NOMO-1 (cell line): ENCODE measurements around the gene SDR42E2.
"Not testable (repeated sequence)": the region's sequence is repeated elsewhere in the genome, so short reads cannot be mapped to it uniquely, and the experiment has no call there.

Experiments
- DNase-seq, 2 experiments: peaks; one replicate each; lab custom pipeline; 2025; ENCODE audit not compliant: unreplicated experiment in 2 of 2; lab: John Stamatoyannopoulos, UW

The SDR42E2 gene

GRCh38 chr16:22161401-22161800 lies 905 bp upstream of the SDR42E2 start:
- DNase-seq: no peak

GRCh38 chr16:22162656-22163009 lies 327 bp downstream of the SDR42E2 start:
- no peak for DNase-seq

DNA sequence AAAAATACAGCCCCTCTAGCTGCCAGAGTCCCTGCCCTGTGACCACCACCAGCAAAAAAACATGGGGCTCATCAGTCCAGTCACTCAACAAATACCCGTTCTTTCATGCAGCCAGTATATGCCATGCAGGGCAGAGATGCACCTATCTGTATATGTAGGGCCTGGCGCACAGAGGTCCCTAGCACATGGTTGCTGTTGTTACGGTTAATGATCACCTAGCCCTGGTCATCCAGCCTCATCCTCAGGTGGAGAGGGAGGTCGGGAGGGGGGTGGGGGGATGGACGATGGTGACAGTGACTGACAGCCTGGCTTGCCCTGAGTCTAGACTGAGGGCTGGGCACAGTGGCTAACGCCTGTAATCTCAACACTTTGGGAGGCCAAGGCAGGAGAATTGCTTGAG lies 1.5 kb downstream of the SDR42E2 start:
- DNase-seq: no peak

DNA sequence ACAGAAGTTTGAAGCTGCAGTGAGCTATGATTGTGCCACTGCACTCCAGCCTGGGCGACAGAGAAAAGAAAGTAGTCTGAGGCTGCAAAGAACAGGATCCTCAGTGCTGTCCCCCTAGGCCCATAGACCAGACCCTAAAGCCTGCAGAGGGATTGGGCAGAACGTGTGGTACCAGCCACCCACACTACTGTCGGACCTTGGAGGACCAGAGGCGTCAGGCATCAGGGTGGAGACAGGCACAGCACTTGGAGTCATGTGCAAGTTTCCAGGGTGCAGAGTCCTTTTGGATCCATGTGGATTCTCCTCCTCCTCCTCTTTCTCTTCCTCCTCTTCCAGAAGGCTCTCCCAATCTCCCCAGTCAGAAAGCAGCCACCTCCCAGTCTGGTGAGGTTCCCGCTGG lies 2.2 kb downstream of the SDR42E2 start:
- no peak for DNase-seq

GRCh38 chr16:22165508-22166285 lies 3.4 kb downstream of the SDR42E2 start:
- no peak for DNase-seq

- DNase-seq: no peak
These were observed 9.6 kb downstream of the SDR42E2 start for GRCh38 chr16:22171953-22172352.

GRCh38 chr16:22172642-22173041 lies 10.3 kb downstream of the SDR42E2 start:
- not testable (repeated sequence) for DNase-seq

- no peak for DNase-seq
These were observed 12.3 kb downstream of the SDR42E2 start for GRCh38 chr16:22174642-22175041.

- DNase-seq: no peak
These were observed 15.9 kb downstream of the SDR42E2 start for GRCh38 chr16:22177968-22178930.

- no peak for DNase-seq
These were observed 19.1 kb downstream of the SDR42E2 start for GRCh38 chr16:22181426-22181825.

- DNase-seq: no peak
These were observed 19.5 kb downstream of the SDR42E2 start for GRCh38 chr16:22181843-22182242.

DNA sequence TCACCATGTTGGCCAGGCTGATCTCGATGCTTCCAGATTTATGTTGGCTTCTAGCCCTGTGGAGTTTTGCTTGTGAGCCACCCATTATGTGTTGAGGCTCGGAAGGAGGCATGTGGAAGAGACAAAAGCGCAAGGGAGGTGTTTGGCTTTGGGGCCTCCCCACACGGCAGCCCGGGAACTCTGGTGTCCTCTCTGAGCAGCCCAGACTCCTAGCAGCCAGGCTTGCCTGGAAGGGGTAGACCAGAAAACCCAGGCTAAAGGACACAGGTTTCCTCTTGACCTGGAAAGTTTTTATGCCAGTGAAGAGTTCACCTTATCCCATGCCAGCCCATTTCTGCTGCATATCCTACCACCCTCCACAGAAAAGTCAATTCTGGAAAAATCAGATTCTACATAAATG lies 21.0 kb downstream of the SDR42E2 start:
- no peak for DNase-seq

- no peak for DNase-seq
These were observed 21.8 kb downstream of the SDR42E2 start for GRCh38 chr16:22183901-22184614.

DNA sequence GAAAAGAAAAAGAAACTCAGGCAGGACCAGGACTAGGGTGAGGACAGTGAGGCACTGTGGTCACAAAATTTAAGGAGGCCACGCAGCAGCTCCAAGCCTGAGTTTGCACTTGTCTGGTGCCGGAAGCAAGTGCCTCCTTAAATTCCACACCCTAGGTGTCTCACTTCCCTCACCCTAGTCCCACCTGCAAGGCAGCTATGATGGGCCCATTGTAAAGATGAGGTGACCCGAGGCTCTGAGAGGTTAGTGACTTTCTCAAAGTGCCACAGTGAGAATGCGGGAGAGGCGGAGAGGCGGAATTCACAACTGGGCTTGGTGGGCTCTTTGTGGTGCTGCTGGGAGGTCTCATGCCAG lies 22.3 kb downstream of the SDR42E2 start:
- DNase-seq: no peak

- DNase-seq: no peak
These were observed 24.2 kb downstream of the SDR42E2 start for GRCh38 chr16:22186517-22186916.

DNA sequence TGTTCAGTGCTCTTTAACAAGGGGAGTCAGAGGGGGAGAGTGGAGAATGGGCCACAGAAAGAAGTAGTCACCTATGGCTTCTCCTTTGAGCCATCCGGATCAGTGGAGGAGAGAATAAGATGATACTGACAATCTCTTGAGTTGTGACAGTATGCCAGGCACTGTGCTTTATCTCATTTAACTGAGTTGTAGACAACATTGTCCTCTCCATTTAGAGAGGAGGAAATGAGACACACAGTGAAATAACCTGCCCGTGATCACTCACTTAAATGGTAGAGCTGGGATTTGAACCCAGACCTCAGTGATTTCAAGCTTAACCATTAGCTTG lies 25.9 kb downstream of the SDR42E2 start:
- no peak for DNase-seq

GRCh38 chr16:22188595-22189442 lies 26.5 kb downstream of the SDR42E2 start:
- DNase-seq: peak; percentile 60 to 82

GRCh38 chr16:22189473-22190080 lies 27.3 kb downstream of the SDR42E2 start:
- no peak for DNase-seq

GRCh38 chr16:22190081-22190775 lies 27.9 kb downstream of the SDR42E2 start:
- peak; percentile 98 to 99 for DNase-seq
